Body of pancreas (tissue), 4 donors: ENCODE results near the gene UFSP2.

ENCODE experiments used
- POLR2A ChIP-seq, 3 donors: fragments of 450-650 bp; IDR thresholded peaks; one replicate each; pipeline ENCODE4 v1.6.1; 2016; ENCODE audit warnings: antibody characterized with exemption in 3 of 3, mild to moderate bottlenecking in 2 of 3
- TF ChIP-seq, protein P1 (sequence below), 7 experiments: fragments of 450-650 bp in 4 of 7; fragments of 200-600 bp in 3 of 7; sonication (generic) in 3 of 7; IDR thresholded peaks; one replicate each; pipeline ENCODE4 v1.5.1; 2016 to 2019; ENCODE audit warnings: antibody characterized with exemption in 7 of 7

DNA sequence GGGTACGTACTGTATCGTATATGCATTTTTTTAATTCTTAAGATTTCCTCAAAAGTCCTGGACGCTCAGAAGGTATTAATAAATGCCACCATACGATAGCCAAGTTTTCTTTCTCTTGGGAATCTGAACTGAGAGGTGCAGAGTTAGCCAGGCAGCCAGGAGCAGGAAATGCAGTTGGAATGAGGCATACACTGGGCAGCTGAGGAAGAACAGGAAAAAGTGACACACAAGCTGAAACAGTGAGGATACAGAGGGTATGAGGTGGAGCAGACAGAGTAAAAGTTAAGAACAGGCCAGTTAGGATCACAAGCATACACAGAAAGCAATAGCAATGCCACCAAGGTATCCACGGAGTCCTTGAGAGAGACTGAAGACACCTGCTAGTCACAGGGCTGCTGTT, 13.4 kb downstream of the UFSP2 start:
- TF ChIP-seq, protein P1, sequence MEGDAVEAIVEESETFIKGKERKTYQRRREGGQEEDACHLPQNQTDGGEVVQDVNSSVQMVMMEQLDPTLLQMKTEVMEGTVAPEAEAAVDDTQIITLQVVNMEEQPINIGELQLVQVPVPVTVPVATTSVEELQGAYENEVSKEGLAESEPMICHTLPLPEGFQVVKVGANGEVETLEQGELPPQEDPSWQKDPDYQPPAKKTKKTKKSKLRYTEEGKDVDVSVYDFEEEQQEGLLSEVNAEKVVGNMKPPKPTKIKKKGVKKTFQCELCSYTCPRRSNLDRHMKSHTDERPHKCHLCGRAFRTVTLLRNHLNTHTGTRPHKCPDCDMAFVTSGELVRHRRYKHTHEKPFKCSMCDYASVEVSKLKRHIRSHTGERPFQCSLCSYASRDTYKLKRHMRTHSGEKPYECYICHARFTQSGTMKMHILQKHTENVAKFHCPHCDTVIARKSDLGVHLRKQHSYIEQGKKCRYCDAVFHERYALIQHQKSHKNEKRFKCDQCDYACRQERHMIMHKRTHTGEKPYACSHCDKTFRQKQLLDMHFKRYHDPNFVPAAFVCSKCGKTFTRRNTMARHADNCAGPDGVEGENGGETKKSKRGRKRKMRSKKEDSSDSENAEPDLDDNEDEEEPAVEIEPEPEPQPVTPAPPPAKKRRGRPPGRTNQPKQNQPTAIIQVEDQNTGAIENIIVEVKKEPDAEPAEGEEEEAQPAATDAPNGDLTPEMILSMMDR (IDR thresholded peaks at IDR 0.05) = no peak
- TF ChIP-seq POLR2A (IDR thresholded peaks at IDR 0.05) = no peak
